ENCODE data around the gene SPINT2. TPM values are rescaled to one million over a fixed set of nuclear protein-coding genes. Genes with fewer than 3 reads are reported as not detected.

SPINT2 gene
- total RNA-seq, 1 experiment from 2014 or later = not detected

DNA sequence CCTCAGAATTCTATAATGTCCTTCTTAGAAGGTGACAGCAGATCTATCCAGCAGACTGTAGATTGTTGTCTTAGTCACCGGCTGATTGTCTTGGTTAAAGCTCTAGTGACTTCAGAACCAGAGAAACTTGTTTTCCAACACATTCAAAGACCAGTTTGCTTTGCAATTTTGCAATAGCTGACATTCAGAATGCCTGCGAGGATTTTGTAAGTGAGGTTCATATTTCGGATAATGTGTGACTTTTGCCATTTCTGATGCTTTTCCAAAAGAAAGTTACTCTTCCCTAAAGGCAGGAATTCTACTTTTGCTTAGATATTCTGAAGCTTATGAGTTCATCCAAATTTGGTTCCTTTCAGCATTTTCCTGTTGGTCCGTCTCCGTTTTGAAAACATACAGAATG is 13.2 kb downstream of the SPINT2 start:
- intact Hi-C loops (cut with micrococcal nuclease; ENCODE audit: unreplicated experiment) = no loop called here
- H3K9me3 ChIP-seq (ENCODE audit: low read depth, low read length, poor library complexity, severe bottlenecking) = no peaks in the 10 kb centered on the region
- ChIA-PET POLR2A (ENCODE audit: low non-redundant PET) (no interaction called here), CTCF (no interaction called here)
- no peaks in the 10 kb centered on the region for H3K4me1 ChIP-seq (ENCODE audit: insufficient read depth, low read length, poor library complexity, severe bottlenecking)
- BruUV-seq (replicated peaks) = no TSS peak
- H3K4me3 ChIP-seq (ENCODE audit: low read depth, low read length, poor library complexity, severe bottlenecking) = no peak overlapping the region
- no peak for DNase-seq (ENCODE audit: low spot score)
- H3K27ac ChIP-seq (ENCODE audit: low read depth, low read length, poor library complexity, severe bottlenecking) = no peak overlapping the region
- H3K36me3 ChIP-seq (ENCODE audit: insufficient read depth, low read length, poor library complexity, severe bottlenecking) = no peaks in the 10 kb centered on the region
- H3K27me3 ChIP-seq (replicated peaks; ENCODE audit: insufficient read depth, low read depth, low read length, poor library complexity) = no peaks in the 10 kb centered on the region
- TF ChIP-seq, protein P1, sequence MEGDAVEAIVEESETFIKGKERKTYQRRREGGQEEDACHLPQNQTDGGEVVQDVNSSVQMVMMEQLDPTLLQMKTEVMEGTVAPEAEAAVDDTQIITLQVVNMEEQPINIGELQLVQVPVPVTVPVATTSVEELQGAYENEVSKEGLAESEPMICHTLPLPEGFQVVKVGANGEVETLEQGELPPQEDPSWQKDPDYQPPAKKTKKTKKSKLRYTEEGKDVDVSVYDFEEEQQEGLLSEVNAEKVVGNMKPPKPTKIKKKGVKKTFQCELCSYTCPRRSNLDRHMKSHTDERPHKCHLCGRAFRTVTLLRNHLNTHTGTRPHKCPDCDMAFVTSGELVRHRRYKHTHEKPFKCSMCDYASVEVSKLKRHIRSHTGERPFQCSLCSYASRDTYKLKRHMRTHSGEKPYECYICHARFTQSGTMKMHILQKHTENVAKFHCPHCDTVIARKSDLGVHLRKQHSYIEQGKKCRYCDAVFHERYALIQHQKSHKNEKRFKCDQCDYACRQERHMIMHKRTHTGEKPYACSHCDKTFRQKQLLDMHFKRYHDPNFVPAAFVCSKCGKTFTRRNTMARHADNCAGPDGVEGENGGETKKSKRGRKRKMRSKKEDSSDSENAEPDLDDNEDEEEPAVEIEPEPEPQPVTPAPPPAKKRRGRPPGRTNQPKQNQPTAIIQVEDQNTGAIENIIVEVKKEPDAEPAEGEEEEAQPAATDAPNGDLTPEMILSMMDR (conservative IDR thresholded peaks at IDR 0.05; ENCODE audit: low read depth, low read length) = no peak
- TF ChIP-seq EZH2 (IDR thresholded peaks at IDR 0.05; ENCODE audit: borderline replicate concordance, low read depth, low read length, poor library complexity, severe bottlenecking) = no peak

DNA sequence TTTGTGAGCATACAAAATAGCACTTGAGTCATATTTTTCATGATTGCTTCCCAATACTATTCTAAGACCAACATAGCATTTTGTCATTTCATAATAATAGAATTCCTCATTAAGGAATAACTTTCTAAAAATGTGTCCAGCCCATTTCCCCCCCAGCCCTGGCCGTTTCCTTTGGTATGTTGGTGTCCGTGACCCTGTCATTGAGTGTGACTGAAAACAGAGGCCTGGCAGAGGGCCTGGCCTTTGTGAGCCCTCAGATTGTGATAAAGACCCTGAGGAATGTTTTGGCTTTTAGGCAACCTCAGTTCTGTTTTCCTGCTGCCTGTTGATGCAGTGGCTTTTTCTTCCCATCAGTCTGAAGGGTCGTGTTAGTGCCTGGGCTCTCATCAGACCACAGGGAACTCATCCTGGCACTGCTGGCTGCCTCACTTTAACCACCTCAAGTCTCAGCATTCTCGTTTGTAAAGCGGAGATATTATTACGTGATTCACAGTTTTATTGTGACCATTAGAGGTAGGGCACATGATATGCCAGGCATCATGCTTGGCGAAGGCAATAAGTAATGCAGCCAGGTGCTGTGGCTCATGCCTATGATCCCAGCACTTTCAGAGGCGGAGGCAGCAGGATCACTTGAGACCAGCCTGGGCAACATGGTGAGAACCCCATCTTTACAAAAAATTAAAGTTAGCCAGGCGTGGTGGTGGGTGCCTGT is 13.8 kb downstream of the SPINT2 start:
- DNase-seq (ENCODE audit: low spot score) = no peak
- TF ChIP-seq EZH2 (IDR thresholded peaks at IDR 0.05; ENCODE audit: borderline replicate concordance, low read depth, low read length, poor library complexity, severe bottlenecking) = no peak
- TF ChIP-seq, protein P1 (conservative IDR thresholded peaks at IDR 0.05; ENCODE audit: low read depth, low read length) = no peak
- BruUV-seq (replicated peaks) = no TSS peak
- H3K4me1 ChIP-seq (ENCODE audit: insufficient read depth, low read length, poor library complexity, severe bottlenecking) = no peaks in the 10 kb centered on the region
- CTCF ChIA-PET = no interaction called here
- H3K9me3 ChIP-seq (ENCODE audit: low read depth, low read length, poor library complexity, severe bottlenecking) = no peaks in the 10 kb centered on the region
- POLR2A ChIA-PET (ENCODE audit: low non-redundant PET) = no interaction called here
- H3K27ac ChIP-seq (ENCODE audit: low read depth, low read length, poor library complexity, severe bottlenecking) = no peak overlapping the region
- no peak overlapping the region for H3K4me3 ChIP-seq (ENCODE audit: low read depth, low read length, poor library complexity, severe bottlenecking)
- no peaks in the 10 kb centered on the region for H3K36me3 ChIP-seq (ENCODE audit: insufficient read depth, low read length, poor library complexity, severe bottlenecking)
- H3K27me3 ChIP-seq (replicated peaks; ENCODE audit: insufficient read depth, low read depth, low read length, poor library complexity) = no peaks in the 10 kb centered on the region
- intact Hi-C loops (cut with micrococcal nuclease; ENCODE audit: unreplicated experiment) = no loop called here

DNA sequence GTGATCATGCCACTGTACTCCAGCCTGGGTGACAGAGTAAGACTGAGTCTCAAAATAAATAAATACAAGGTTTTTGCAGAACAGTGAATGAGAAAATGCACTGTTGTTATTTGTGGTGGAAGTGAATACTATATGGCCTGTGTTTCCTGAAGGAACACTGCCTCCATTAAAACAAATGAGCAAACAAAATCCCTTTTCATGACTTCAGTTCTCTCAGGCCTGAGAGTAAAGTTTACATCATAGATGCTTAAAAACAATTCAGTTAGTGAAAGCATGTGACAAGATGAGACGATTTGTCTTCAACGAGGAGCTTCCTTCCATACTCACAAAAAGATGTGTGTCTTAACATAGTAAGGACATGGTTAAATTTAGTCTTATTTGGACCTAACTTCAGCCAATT is 14.4 kb downstream of the SPINT2 start:
- Histone ChIP-seq H3K27ac (ENCODE audit: low read depth, low read length, poor library complexity, severe bottlenecking) (no peak overlapping the region), H3K36me3 (ENCODE audit: insufficient read depth, low read length, poor library complexity, severe bottlenecking) (no peaks in the 10 kb centered on the region), H3K27me3 (replicated peaks; ENCODE audit: insufficient read depth, low read depth, low read length, poor library complexity) (no peaks in the 10 kb centered on the region), H3K4me3 (ENCODE audit: low read depth, low read length, poor library complexity, severe bottlenecking) (no peak overlapping the region), H3K4me1 (ENCODE audit: insufficient read depth, low read length, poor library complexity, severe bottlenecking) (no peaks in the 10 kb centered on the region), H3K9me3 (ENCODE audit: low read depth, low read length, poor library complexity, severe bottlenecking) (no peaks in the 10 kb centered on the region)
- TF ChIP-seq, protein P1 (conservative IDR thresholded peaks at IDR 0.05; ENCODE audit: low read depth, low read length) = no peak
- TF ChIP-seq EZH2 (IDR thresholded peaks at IDR 0.05; ENCODE audit: borderline replicate concordance, low read depth, low read length, poor library complexity, severe bottlenecking) = no peak
- intact Hi-C loops (cut with micrococcal nuclease; ENCODE audit: unreplicated experiment) = no loop called here
- ChIA-PET CTCF (no interaction called here), POLR2A (ENCODE audit: low non-redundant PET) (no interaction called here)
- no peak for DNase-seq (ENCODE audit: low spot score)
- no TSS peak for BruUV-seq (replicated peaks)

Data from A673 (cell line).